H1 (cell line): ENCODE data around the gene MYO5B. TPM values are rescaled to one million over a fixed set of nuclear protein-coding genes. Genes with fewer than 3 reads are reported as not detected.

Source experiments
- CTCF ChIA-PET: fragments of 300-600 bp; sonication (Branson Sonifier 250); formaldehyde crosslinking; loops from one replicate; lab custom pipeline; 2021; ENCODE audit not compliant: partially characterized antibody; lab: Charles Lee
- POLR2A ChIA-PET: fragments of 300-600 bp; sonication (Branson Sonifier 250); formaldehyde crosslinking; loops from one replicate; lab custom pipeline; 2021; ENCODE audit warnings: inconsistent platforms; ENCODE audit not compliant: partially characterized antibody; lab: Charles Lee
- DNase-seq, 2 experiments: peaks; one replicate each; pipeline versions ENCODE4 v3.0.0 to v3.0.0-alpha.2; 2010 to 2022; ENCODE audit warnings: low spot score in 2 of 2, low read depth in 1 of 2, mixed read lengths in 1 of 2
- FAIRE-seq: peaks from 2 replicates; lab custom pipeline; 2011; peaks lifted over from hg19 to GRCh38; lab: Jason Lieb, UNC
- H2AFZ ChIP-seq: 2 replicates; pipeline ENCODE4 v1.8.1; 2012; ENCODE audit warnings: low read length, inconsistent platforms
- H2AK5ac ChIP-seq: 2 replicates; pipeline ENCODE4 v1.6.1; 2013; ENCODE audit warnings: low read depth, low read length
- H2BK120ac ChIP-seq: replicated peaks from 2 replicates; pipeline ENCODE3; 2013; ENCODE audit warnings: low read depth, low read length, inconsistent platforms
- H2BK12ac ChIP-seq: 2 replicates; pipeline ENCODE4 v1.6.1; 2013; ENCODE audit warnings: low read depth, low read length
- H2BK15ac ChIP-seq: 2 replicates; pipeline ENCODE4 v1.6.1; 2013; ENCODE audit warnings: low read length
- H2BK20ac ChIP-seq: 2 replicates; pipeline ENCODE4 v1.6.1; 2013; ENCODE audit warnings: low read length
- H2BK5ac ChIP-seq: 2 replicates; pipeline ENCODE4 v1.6.1; 2013; ENCODE audit warnings: low read depth, low read length
- H3K14ac ChIP-seq: 2 replicates; pipeline ENCODE4 v1.6.1; 2013; ENCODE audit warnings: inconsistent platforms; ENCODE audit not compliant: insufficient read length
- H3K18ac ChIP-seq: 2 replicates; pipeline ENCODE4 v1.6.1; 2013; ENCODE audit warnings: low read length; ENCODE audit errors: extremely low read depth
- H3K23ac ChIP-seq: 2 replicates; pipeline ENCODE4 v1.6.1; 2013; ENCODE audit warnings: inconsistent platforms; ENCODE audit not compliant: insufficient read length
- H3K23me2 ChIP-seq: 2 replicates; pipeline ENCODE4 v1.6.1; 2013; ENCODE audit warnings: low read depth, low read length
- H3K27ac ChIP-seq: 2 replicates; pipeline ENCODE4 v1.6.1; 2011; ENCODE audit warnings: low read depth, low read length, inconsistent platforms
- H3K27me3 ChIP-seq, 4 experiments: replicated peaks in 1 of 4; 1 replicate in 1 of 4; 2 replicates in 3 of 4; pipeline versions ENCODE4 v1.6.1 to v1.8.1; 2011 to 2013; ENCODE audit warnings: low read length in 3 of 4, mild to moderate bottlenecking in 3 of 4, inconsistent platforms in 2 of 4, mixed read lengths in 2 of 4, moderate library complexity in 1 of 4; ENCODE audit not compliant: control insufficient read depth in 3 of 4, insufficient read depth in 3 of 4; ENCODE audit errors: extremely low read depth in 1 of 4
- H3K36me3 ChIP-seq, 4 experiments: 2 replicates each; pipeline versions ENCODE4 v1.6.1 to v1.8.1; 2011 to 2013; ENCODE audit warnings: mild to moderate bottlenecking in 4 of 4, low read length in 3 of 4, moderate library complexity in 2 of 4, control low read depth in 1 of 4, inconsistent platforms in 1 of 4; ENCODE audit not compliant: insufficient read depth in 4 of 4, control insufficient read depth in 2 of 4
- H3K4ac ChIP-seq: replicated peaks from 2 replicates; pipeline ENCODE3; 2013; ENCODE audit warnings: low read length, low read depth, mixed read lengths, inconsistent platforms; ENCODE audit not compliant: insufficient read length
- H3K4me1 ChIP-seq, 4 experiments: replicated peaks in 1 of 4; 1 replicate in 1 of 4; 2 replicates in 3 of 4; pipeline versions ENCODE4 v1.6.1 to v1.8.1; 2011 to 2013; ENCODE audit warnings: low read length in 3 of 4, inconsistent platforms in 2 of 4, mixed read lengths in 1 of 4; ENCODE audit not compliant: insufficient read depth in 4 of 4, control insufficient read depth in 3 of 4
- H3K4me2 ChIP-seq, 2 experiments: 2 replicates each; pipeline versions ENCODE4 v1.6.1 to v1.8.1; 2011 to 2013; ENCODE audit warnings: low read depth in 2 of 2, low read length in 2 of 2, control low read depth in 1 of 2, inconsistent platforms in 1 of 2, mild to moderate bottlenecking in 1 of 2; ENCODE audit not compliant: insufficient read depth in 1 of 2
- H3K4me3 ChIP-seq, 4 experiments: fragments of 200-600, 300-600 bp in 1 of 4; sonication (generic), shearing (Covaris generic), sonication (Bioruptor Twin) in 1 of 4; 2 replicates each; pipeline versions ENCODE4 v1.5.1 to v1.8.1; 2011 to 2016; ENCODE audit warnings: low read length in 4 of 4, low read depth in 3 of 4, control low read depth in 2 of 4, inconsistent platforms in 2 of 4, mild to moderate bottlenecking in 2 of 4, mixed read lengths in 1 of 4, moderate library complexity in 1 of 4; ENCODE audit not compliant: insufficient read depth in 2 of 4; ENCODE audit errors: extremely low read depth in 1 of 4
- H3K56ac ChIP-seq: replicated peaks from 2 replicates; pipeline ENCODE3; 2013; ENCODE audit warnings: low read depth, mild to moderate bottlenecking, mixed read lengths, low read length, inconsistent platforms; ENCODE audit not compliant: insufficient read length
- H3K79me1 ChIP-seq: 2 replicates; pipeline ENCODE4 v1.6.1; 2013; ENCODE audit warnings: low read depth, low read length, control low read depth
- H3K79me2 ChIP-seq, 2 experiments: 2 replicates each; pipeline versions ENCODE4 v1.6.1 to v1.8.1; 2012 to 2013; ENCODE audit warnings: low read length in 2 of 2, mild to moderate bottlenecking in 2 of 2, inconsistent platforms in 1 of 2; ENCODE audit not compliant: insufficient read depth in 2 of 2, control insufficient read depth in 1 of 2
- H3K9ac ChIP-seq, 4 experiments: replicated peaks in 1 of 4; 1 replicate in 1 of 4; 2 replicates in 3 of 4; pipeline versions ENCODE4 v1.6.1 to v1.8.1; 2011 to 2013; ENCODE audit warnings: low read depth in 3 of 4, low read length in 3 of 4, control low read depth in 2 of 4, mild to moderate bottlenecking in 2 of 4, moderate library complexity in 2 of 4, inconsistent platforms in 1 of 4; ENCODE audit errors: extremely low read depth in 1 of 4
- H3K9me3 ChIP-seq, 2 experiments: 2 replicates each; pipeline versions ENCODE4 v1.6.1 to v1.8.1; 2012 to 2013; ENCODE audit warnings: mild to moderate bottlenecking in 2 of 2, moderate library complexity in 2 of 2, control low read depth in 1 of 2, inconsistent platforms in 1 of 2, low read depth in 1 of 2, low read length in 1 of 2, mixed read lengths in 1 of 2; ENCODE audit not compliant: insufficient read depth in 2 of 2
- H4K20me1 ChIP-seq, 2 experiments: replicated peaks in 1 of 2; 2 replicates each; pipeline versions ENCODE3 to v1.8.1; 2011 to 2013; ENCODE audit warnings: inconsistent platforms in 2 of 2, low read length in 2 of 2, mild to moderate bottlenecking in 1 of 2; ENCODE audit not compliant: insufficient read depth in 2 of 2, control insufficient read depth in 1 of 2
- H4K5ac ChIP-seq: 2 replicates; pipeline ENCODE4 v1.6.1; 2013; ENCODE audit warnings: low read length, low read depth, mixed read lengths, inconsistent platforms; ENCODE audit not compliant: insufficient read length
- H4K8ac ChIP-seq: 2 replicates; pipeline ENCODE4 v1.8.0; 2013; ENCODE audit warnings: mild to moderate bottlenecking, moderate library complexity, low read length, inconsistent platforms; ENCODE audit not compliant: insufficient read depth; ENCODE audit errors: extremely low read depth
- H4K91ac ChIP-seq: replicated peaks from 2 replicates; pipeline ENCODE3; 2013; ENCODE audit warnings: low read length, mixed read lengths, inconsistent platforms; ENCODE audit not compliant: insufficient read length
- GABPA ChIP-seq: IDR thresholded peaks from 2 replicates; pipeline ENCODE4 v1.6.1; 2011; ENCODE audit warnings: mild to moderate bottlenecking, low read length, moderate library complexity, borderline replicate concordance; ENCODE audit not compliant: insufficient read depth
- POLR2A ChIP-seq, 2 experiments: IDR thresholded peaks; 1 replicate in 1 of 2; 2 replicates in 1 of 2; pipeline ENCODE4 v1.6.1; 2011; ENCODE audit warnings: low read depth in 2 of 2, low read length in 2 of 2, mild to moderate bottlenecking in 2 of 2; ENCODE audit errors: control extremely low read depth in 1 of 2
- POLR2AphosphoS5 ChIP-seq: IDR thresholded peaks from 2 replicates; pipeline ENCODE4 v1.6.1; 2011; ENCODE audit warnings: low read depth, low read length
- WGBS, 2 experiments: shearing (Covaris generic) in 1 of 2; methylation state at CpG; one replicate each; pipeline versions ENCODE4 v1.1.6 to v1.1.7; 2013 to 2015; ENCODE audit warnings: low lambda C conversion rate in 2 of 2, mixed read lengths in 2 of 2, inconsistent platforms in 1 of 2, low coverage in 1 of 2, missing lambda C conversion rate in 1 of 2; ENCODE audit not compliant: insufficient replicate concordance in 2 of 2, insufficient coverage in 1 of 2, insufficient read length in 1 of 2; ENCODE audit errors: extremely low coverage in 1 of 2, missing lambda C conversion rate in 1 of 2; 5-methylcytosine and 5-hydroxymethylcytosine counted together
- polyA plus RNA-seq, 7 experiments: library from polyadenylated mRNA; depleted of rRNA in 3 of 7; stranded (reverse) in 5 of 7; unstranded in 2 of 7; fragments of >200 nt in 5 of 7; fragments of 200-250 nt in 2 of 7; gene quantifications; 1 replicate in 5 of 7; 2 replicates in 1 of 7; 4 replicates in 1 of 7; pipeline versions ENCODE4 v1.2.1 to v1.2.3, GENCODE V29; 2011 to 2013; ENCODE audit warnings: missing spikeins in 2 of 7, mixed read lengths in 2 of 7
- total RNA-seq: library from RNA; stranded (reverse); fragmentation: NEBNext Ultra II Directional; extraction: Animal tissue kit (Norgen Biotek cat#: 25700); gene quantifications from 2 replicates; pipeline ENCODE4 v1.2.1, GENCODE V29; 2021

MYO5B gene
- total and polyA plus RNA-seq, 2 of the 8 experiments (the other 6 are each of a cell fraction or from before 2014, with no cell fraction given), result 6.4 to 7.7 TPM

DNA sequence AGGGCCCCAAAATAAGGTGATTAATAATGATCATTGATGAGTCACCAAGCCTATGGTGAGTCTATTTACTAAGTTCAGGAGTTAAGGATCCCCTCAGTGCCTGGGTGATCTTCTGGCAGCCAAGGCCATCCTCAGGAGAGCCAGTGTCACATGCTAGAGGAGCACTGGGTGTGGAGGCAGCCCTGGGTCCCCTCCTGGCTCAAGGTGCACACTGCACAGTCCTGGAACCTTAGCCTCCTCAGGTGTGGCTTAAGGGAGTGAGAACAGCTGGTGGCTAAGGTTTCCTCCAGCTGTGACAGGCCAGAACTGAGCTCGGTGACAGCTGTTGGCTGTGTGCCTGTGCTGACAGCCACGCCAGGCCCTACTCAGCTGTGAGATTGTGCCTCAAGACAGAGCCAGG, 329.5 kb downstream of the MYO5B start:
- no peak for FAIRE-seq
- POLR2A ChIA-PET, result no interaction called here
- WGBS, 2 experiments, result 81% methylated on average over 2 of the region's 2 CpGs; no CpG with 5 or more reads in 1 of the 2 experiments
- TF ChIP-seq POLR2A (IDR thresholded peaks at IDR 0.05; ENCODE audit: control extremely low read depth in 1 of 2, low read depth in 2 of 2, low read length in 2 of 2), result no peak
- no peak for TF ChIP-seq GABPA
- TF ChIP-seq POLR2AphosphoS5, result no peak

More for the DNA sequence above, 329.5 kb downstream of the MYO5B start:
- no peak overlapping the region; the same call in 1 of the 2 replicates for H2BK15ac ChIP-seq
- no peak overlapping the region for H4K5ac ChIP-seq
- H3K9ac ChIP-seq, result no peak overlapping the region
- H3K14ac ChIP-seq, result no peak overlapping the region
- H3K23ac ChIP-seq, result no peak overlapping the region
- no peaks in the 10 kb centered on the region for H3K36me3 ChIP-seq
- DNase-seq, result no peak
- no peak overlapping the region for H3K56ac ChIP-seq
- H2BK20ac ChIP-seq, result no peak overlapping the region
- no peak overlapping the region for H3K27ac ChIP-seq
- no peak overlapping the region for H2AK5ac ChIP-seq
- H2BK12ac ChIP-seq, result no peak overlapping the region
- H3K4me1 ChIP-seq, result peaks cover 0 to 4% (median under 1%) of the 10 kb centered on the region in 4 experiments; a peak in 3 of 7 replicates
- H2BK120ac ChIP-seq, result no peak overlapping the region
- H3K79me2 ChIP-seq, result no peaks in the 10 kb centered on the region
- no peak overlapping the region for H3K4me2 ChIP-seq
- H4K20me1 ChIP-seq, result no peaks in the 10 kb centered on the region
- H3K18ac ChIP-seq, result no peak overlapping the region
- no peak overlapping the region for H4K8ac ChIP-seq
- H3K23me2 ChIP-seq, result 0 out of 2 replicates have a peak, but pooled peaks cover 1% of the 10 kb centered on the region
- H2AFZ ChIP-seq, result no peak overlapping the region
- H4K91ac ChIP-seq, result no peak overlapping the region
- no peak overlapping the region for H2BK5ac ChIP-seq
- H3K4me3 ChIP-seq, result no peak overlapping the region
- H3K79me1 ChIP-seq, result no peaks in the 10 kb centered on the region
- CTCF ChIA-PET, result no interaction called here
- no peaks in the 10 kb centered on the region for H3K9me3 ChIP-seq
- no peak overlapping the region for H3K4ac ChIP-seq
- no peaks in the 10 kb centered on the region for H3K27me3 ChIP-seq
